HG03095 (cell line): ENCODE measurements around the gene NDUFA5.
"Not testable (repeated sequence)": the region's sequence is repeated elsewhere in the genome, so short reads cannot be mapped to it uniquely, and the experiment has no call there.

Experiments
- ATAC-seq: cut with Tn5 transposase; IDR thresholded peaks from one replicate; pipeline ENCODE4 v1.9.1; 2021; ENCODE audit warnings: moderate library complexity; ENCODE audit not compliant: unreplicated experiment

The NDUFA5 gene

DNA sequence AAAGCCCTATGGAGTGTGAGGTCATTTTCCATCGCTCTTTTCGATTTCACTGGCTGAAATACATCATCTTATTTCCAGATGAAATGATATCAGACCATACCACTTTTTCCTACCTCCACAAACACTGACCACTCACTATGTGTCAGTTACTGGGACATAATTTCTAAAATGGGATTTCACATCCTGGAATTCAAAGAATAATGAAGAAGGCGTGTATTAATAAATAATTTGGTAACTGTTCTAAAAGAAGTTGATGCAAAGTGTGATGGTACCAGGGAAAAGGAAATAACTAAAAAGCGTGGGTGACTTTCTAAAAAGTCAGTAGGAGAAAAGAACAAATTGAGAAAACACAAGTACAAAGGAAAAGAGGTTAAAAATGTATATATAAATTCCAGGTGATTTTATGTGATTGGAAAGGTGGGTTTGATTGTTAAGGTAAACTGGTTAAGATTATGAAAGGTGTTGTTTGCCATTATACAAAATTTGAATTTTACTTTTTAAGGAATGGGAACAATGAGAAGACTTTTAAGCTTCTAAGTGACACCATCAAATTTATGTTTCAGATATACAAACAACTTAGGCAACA, 764 bp upstream of the NDUFA5 start:
- ATAC-seq = no peak

DNA sequence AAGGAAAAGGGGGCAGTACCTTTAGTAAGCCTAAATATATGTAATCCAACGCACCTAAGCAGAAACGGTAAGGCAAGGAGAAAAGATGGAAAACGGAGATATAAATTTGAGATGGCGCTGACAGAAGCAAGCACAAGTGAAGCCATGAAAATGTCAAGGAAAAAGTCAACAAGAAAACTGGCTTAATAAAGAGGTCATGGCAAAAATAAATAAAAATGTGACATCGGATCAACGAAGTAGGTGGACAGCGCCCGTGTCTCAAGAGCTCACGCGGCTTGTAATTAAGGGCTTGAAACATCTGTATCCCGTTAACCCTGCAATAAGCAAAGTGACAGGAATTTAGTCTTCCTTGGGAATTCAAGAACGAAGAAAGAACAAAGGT, 611 bp downstream of the NDUFA5 start:
- no peak for ATAC-seq

DNA sequence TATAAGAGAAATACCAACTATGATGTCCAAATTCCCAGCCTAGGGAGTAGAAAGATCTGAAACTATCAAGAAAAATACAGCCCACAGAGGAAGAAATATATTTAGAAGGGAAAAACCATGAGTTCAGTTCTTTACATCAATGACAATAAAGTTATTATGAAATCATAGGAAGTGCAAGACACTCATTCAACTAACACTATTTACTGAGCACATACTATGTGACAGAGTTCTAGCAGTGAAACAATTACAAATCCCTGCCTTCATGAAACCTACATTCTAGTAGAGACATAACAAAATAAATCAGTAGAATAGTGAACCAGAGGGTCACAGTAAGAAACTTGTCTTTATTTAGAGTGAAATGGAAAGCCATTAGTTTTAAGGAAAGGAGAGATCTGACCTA, 2.1 kb downstream of the NDUFA5 start:
- no peak for ATAC-seq

DNA sequence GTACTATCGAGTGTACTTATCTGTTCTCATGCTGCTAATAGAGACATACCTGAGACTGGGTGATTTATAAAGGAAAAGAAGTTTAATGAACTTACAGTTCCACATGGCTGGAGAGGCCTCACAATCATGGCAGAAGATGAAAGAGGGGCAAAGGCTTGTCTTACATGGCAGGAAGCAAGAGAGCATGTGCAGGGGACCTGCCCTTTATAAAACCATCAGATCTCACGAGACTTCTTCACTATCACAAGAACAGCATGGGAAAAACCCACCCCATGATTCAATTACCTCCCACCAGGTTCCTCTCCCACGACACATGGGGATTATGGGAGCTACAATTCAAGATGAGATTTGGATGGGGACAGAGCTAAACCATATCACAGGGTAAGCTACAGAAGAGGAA, 4.5 kb downstream of the NDUFA5 start:
- no peak for ATAC-seq

DNA sequence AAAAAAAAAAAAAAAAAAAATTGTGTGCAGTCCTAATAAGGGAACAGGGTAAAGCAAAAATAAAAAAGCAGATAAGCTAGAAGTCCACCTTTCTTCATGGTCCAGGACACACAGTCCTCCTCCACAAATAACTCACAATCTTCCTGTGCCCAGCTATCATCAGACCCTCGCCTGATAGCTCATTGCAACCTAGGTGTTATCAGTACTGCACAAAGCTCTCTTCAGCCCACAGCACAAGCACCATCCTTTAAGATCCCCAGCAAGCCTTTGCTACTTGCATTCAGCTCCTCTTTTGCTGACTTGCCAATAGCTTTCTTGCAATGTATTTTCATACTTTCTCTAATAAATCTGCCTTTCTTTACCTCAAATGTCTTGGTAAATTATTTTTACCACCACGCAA, 5.0 kb downstream of the NDUFA5 start:
- ATAC-seq = no peak

DNA sequence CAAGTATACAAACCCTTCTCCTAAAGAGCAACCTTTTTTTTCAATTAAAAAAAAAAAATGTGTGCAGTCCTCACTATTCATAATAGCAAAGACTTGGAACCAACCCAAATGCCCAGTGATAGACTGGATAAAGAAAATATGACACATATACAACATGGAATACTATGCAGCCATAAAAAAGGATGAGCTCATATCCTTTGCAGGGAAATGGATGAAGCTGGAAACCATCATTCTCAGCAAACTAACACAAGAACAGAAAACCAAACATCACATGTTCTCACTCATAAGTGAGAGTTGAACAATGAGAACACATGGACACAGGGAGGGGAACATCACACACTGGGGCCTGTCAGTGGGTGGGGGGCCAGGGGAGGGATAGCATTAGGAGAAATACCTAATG, 5.5 kb downstream of the NDUFA5 start:
- ATAC-seq = not testable (repeated sequence)

DNA sequence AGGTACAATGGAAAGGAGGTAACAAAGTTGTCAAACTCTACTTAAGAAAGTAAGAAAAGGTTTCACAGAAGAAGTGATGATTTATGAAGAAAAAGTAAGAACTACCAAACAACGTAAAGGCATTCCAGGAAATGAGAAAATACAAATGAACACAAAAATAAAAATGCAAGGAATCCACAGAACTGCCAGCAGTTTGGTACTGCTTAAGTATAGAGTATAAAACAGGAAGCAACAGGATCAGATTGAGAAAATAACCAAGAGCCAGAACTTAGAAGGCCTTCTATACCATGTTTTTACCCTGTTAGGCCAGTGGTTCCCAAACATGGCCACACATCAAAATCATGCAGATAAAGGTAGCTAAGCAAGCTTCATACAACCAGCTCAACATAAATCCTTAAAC, 9.2 kb downstream of the NDUFA5 start:
- ATAC-seq = no peak

DNA sequence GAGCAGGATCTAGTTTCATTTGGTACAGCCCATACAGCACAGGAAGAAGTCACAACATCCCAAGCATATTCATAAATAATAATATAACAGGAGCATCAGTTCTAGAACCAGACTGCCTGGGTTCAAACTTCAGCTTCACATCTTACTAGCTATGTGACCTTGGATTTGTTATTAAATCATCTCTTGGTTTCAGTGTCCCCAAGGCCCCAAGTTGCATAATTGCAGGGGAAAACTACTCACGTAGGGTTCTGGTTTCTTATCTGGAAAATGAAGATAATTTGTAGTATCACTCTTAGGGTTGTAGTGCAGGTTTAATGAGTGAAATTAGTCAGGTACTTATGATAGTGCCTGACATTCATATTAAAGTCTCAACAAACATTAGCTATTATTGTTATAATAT, 17.7 kb downstream of the NDUFA5 start:
- ATAC-seq = no peak

DNA sequence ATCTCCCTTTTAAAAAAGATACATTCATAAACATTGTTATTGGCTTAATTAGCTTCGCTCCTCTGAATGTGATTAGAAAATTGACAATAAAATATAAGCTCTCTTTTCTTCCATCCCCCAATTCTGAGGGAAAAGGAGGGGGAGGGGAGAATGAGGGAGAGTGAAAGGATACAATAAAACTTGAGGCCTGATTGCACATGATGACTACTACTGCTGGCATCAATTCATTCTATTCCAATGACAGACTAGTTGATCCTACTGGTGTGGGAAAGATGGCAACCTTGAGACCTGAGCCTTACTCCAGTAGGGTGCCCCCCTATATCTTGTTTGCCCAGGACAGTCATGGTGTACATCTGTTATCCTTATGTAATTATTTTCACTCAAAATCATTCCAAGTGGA, 18.7 kb downstream of the NDUFA5 start:
- no peak for ATAC-seq

DNA sequence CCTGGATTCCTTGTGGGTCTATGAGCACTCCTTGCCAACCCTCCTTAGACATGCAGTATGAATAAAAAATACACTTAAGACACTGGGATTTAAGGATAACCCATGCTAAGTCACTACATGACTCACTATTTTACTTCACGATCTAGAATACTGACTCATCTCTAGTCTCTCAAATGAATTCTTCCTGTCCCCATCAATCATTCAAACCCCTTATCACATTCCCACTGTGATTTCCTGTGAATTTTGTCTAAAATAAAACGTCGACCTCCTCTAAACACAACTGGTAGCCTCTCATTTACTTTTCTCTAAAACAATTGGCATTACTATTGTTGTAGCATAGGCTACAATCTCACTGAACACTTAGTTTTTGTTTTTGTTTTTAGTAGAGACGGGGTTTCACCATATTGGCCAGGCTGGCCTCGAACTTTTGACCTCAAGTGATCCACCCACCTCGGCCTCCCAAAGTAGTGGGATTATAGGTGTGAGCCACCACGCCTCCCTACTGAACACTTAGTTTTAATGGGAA, 19.4 kb downstream of the NDUFA5 start:
- ATAC-seq = no peak

DNA sequence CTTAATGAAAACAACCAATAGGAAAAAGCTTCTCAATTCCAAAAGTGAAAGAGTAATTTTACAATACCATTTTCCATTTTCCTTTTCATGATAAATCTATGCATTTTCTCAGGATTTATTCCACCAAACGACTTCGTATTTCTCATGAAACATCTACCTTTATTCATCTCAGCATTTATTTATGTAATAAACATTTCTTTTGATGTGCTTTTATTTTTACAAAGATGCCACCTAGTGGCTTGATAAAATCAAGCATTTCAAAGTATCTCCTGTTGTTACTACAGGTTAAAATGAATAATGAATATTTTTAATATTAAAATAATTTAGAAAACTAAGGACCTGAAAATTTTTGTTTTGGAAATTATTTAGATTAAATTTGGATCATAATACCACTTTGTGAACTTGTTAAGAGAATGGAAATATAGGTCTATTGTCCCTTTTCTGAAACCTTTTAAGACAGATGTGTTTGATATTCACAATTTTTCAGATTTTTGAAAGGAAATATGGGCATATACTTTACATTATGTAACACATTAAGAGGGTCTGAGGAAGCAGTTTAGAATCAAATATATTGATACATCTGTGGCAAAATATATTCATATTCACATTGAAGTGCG, 20.5 kb downstream of the NDUFA5 start:
- ATAC-seq = no peak

DNA sequence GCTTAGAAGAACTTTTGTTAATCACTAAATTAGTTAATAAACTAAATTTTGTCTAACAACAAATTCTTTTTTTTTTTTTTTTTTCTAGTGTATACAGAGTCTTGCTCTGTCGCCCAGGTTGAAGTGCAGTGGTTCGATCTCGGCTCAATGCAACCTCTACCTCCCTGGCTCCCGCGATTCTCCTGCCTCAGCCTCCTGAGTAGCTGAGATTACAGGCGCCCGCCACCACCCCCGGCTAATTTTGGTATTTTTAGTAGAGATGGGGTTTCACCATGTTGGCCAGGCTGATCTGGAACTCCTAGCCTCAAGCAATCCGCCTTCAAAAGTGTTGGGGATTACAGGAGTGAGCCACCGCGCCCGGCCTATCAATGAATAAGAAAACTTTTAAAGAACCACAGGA, 22.1 kb downstream of the NDUFA5 start:
- ATAC-seq = no peak

DNA sequence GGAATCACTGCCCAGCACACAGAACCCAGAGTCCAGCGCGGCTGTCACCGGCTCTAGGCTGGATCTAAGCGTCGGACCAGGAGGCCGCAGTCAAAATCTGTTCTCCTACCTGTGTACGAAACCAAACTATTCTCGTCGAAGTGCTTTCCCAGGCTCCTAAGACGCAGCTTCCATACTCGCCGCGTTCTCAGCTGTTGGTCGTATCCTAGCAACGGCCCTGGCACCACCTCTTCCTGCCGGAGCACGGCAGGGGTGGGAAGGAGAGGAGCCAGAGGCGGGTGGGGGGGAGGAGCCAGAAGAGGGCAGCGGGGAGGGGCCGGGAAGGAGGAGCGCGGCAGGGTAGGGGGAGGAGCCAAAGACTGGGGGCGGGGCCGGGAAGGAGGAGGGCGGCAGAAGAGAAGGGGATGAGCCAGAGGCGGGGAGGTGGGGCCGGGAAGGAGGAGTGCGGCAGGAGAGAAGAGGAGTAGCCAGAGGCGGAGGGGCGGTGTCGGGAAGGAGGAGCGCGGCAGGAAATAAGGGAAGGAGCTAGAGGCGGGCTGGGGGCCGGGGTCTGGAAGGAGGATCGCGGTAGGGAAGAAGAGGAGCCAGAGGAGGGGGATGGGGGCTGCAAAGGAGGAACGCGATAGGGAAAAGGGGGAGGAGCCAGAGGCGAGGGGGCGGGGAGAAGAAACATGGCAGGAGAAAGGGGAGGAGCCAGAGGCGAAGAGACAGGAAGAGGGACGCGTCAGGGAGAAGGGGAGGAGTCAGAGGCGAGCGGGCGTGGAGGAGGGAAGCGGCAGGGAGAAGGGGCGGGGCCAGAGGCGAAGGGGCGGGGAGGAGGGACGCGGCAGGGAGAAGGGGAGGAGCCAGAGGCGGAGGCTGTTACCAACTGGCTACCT, 23.0 kb downstream of the NDUFA5 start, which contains the start of gene IQUB:
Gene IQUB (minus strand): TSS at position 213 of the 878 bp plus-strand sequence. CDS start 22,255 bp downstream, outside the sequence.
- ATAC-seq = peak; percentile 73

DNA sequence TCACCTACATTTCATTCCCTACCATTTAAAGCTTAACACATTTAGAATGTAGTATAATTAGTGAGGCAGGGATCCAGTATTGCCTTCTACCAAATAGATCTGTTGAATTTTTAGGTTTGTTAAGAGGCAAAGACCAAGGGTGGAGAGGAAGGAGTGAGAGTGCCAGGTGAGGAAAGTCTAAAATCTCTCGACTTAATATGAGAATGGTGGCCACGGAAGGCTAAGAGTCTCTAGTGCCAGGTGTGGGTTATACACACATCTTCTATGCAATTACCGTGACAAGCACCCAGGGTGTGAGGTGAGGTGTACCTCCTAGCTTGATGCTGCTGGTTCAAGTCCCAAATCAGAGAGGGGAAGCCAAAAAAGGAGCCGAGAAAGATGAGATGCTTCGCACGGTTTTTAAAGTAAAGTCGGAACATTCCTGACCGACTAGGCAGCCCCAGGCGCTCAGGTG, 23.7 kb downstream of the NDUFA5 start:
- peak; percentile 3 for ATAC-seq

DNA sequence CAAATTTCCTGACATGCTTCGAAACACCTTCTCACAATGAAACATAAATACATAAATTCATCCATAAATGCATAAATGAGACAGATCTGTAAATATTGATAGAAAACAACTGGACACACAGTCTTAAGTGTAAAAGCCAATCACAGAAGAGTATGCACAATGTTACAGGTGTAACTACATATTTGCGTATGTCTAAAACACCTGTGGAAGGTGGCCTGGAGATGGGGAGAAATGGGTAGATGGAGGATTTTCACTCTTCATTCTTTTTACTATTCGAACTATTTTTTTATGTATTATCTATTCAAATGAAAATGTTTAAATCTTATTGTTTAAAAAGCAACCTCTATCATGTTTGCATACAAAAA, 24.1 kb downstream of the NDUFA5 start:
- no peak for ATAC-seq

DNA sequence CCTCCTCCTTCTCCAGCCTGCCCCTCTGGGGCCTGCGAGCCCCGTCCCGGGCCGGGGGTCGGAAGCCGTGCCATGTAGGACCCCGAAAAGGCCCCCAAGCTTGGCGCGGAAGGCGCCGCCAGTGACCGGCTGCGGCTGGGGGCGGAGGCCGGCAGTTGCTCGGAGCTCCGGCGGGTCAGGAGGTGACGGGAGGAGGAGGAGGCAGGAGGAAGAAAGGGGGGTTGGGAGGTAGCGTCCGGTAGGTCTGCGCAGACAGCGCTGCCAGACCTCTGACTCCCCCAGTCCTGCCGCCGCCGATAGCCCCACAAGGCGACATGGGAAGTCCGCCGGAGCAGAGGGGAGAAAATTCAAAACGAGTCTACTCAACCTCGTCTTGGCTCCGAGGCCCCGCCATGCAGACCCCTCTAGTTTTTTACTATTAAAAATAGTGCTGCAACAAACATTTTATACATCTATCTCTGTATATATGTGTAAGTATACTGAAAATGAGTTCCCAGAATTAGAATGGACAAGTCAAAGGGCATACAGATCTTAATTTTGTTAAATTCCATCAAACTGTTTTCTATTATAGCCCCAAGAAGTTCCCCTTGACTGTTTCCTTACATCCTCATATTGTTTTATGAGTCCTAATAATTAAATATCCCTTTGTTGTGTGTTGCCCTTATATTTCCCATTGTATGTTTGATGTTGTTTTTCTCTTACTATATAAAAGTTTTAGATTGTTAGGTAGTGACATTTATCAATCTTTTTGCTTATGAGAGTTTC, 24.6 kb downstream of the NDUFA5 start:
- peak; percentile 25 for ATAC-seq

DNA sequence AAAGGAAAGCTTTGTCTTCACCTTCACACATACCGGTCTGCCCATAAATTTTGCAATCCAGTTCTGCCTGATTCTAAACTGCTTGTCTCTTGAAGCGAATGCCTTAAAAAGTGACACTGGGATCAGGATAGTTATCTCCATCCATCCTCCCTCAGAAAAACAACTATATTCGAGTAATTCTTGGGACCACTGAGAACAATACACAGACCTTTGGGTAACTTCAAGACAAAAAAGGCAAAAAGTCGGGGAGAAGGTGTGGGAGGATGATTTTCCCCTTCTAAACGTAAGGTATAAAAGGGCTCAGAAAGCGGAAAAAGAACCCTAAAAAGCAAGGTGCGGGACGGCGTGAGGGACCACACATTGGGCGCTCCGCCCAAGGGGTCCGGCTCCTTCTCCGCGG, 25.3 kb downstream of the NDUFA5 start:
- peak; percentile 0 for ATAC-seq

DNA sequence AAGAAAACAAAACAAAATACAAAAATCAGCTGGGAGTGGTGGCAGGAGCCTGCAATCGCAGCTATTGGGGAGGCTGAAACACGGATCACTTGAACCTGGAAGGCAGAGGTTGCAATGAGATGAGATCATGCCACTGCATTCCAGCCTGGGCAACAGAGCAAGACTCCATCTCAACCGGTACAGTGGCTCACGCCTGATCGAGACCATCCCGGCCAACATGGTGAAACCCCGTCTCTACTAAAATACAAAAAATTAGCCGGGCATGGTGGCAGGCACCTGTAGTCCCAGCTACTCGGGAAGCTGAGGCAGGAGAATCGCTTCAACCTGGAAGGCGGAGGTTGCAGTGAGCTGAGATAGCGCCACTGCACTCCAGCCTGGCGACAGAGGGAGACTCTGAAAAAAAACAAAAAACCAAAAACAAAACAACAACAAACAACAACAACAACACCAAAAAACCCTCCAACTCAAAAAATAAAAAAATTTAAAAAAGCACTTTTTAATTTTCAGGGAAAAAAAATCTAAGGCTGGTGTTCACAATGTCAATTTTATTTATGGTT, 27.5 kb downstream of the NDUFA5 start:
- ATAC-seq = not testable (repeated sequence)

DNA sequence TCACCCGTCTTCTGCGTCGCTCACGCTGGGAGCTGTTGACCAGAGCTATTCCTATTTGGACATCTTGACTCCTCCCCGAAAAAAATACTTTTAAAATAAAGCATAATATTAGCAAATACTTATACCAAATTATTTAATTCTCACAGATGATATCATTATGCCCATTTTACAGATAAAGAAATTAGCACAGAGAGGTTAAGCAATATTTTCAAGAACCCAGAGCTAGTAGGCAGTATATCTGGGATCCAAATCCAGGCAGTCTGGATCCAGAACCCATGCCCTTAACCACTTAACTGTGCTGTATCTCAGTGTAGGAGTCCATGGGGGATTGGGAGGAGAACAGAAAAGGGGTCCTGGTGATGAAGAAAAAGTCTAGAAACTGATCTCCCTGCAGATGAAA, 29.4 kb downstream of the NDUFA5 start:
- ATAC-seq = no peak

DNA sequence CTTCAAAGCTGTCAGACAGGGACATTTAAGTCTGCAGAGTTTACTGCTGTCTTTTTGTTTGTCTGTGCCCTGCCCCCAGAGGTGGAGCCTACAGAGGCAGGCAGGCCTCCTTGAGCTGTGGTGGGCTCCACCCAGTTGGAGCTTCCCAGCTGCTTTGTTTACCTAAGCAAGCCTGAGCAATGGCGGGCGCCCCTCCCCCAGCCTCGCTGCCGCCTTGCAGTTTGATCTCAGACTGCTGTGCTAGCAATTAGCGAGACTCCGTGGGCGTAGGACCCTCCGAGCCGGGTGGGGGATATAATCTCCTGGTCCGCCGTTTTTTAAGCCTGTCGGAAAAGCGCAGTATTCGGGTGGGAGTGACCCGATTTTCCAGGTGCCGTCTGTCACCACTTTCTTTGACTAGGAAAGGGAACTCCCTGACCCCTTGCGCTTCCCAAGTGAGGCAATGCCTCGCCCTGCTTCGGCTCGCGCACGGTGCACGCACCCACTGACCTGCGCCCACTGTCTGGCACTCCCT, 29.8 kb downstream of the NDUFA5 start:
- not testable (repeated sequence) for ATAC-seq
